ENCODE results near the gene IGF2BP3. TPM values are rescaled to one million over a fixed set of nuclear protein-coding genes. Genes with fewer than 3 reads are reported as not detected.

Gene IGF2BP3
- total RNA-seq, 1 donor from 2014 or later, result 44.0 TPM

GRCh38 chr7:23373151-23374004 is 96.9 kb downstream of the IGF2BP3 start:
- H3K4me3 ChIP-seq (ENCODE audit: low read depth, low read length), result no peak overlapping the region
- DNase-seq (ENCODE audit: low read depth), result no peak
- TF ChIP-seq CTCF (IDR thresholded peaks at IDR 0.05; ENCODE audit: insufficient read depth, low read length, poor library complexity, severe bottlenecking), result no peak

GRCh38 chr7:23372611-23373010 is 97.7 kb downstream of the IGF2BP3 start:
- no peaks in the 10 kb centered on the region for H3K27me3 ChIP-seq (ENCODE audit: control insufficient read depth, insufficient read depth, low read length)
- no peak for DNase-seq (ENCODE audit: low read depth)
- H3K36me3 ChIP-seq (ENCODE audit: control insufficient read depth, insufficient read depth, low read length), result no peaks in the 10 kb centered on the region
- TF ChIP-seq CTCF (IDR thresholded peaks at IDR 0.05; ENCODE audit: insufficient read depth, low read length, poor library complexity, severe bottlenecking), result no peak
- no peak overlapping the region for H3K4me3 ChIP-seq (ENCODE audit: low read depth, low read length)

More at GRCh38 chr7:23373151-23374004, 96.9 kb downstream of the IGF2BP3 start:
- H3K36me3 ChIP-seq (ENCODE audit: control insufficient read depth, insufficient read depth, low read length), result no peaks in the 10 kb centered on the region
- H3K27me3 ChIP-seq (ENCODE audit: control insufficient read depth, insufficient read depth, low read length), result no peaks in the 10 kb centered on the region

GRCh38 chr7:23371654-23372053 is 98.6 kb downstream of the IGF2BP3 start:
- Histone ChIP-seq H3K36me3 (ENCODE audit: control insufficient read depth, insufficient read depth, low read length) (no peaks in the 10 kb centered on the region), H3K4me3 (ENCODE audit: low read depth, low read length) (no peak overlapping the region), H3K27me3 (ENCODE audit: control insufficient read depth, insufficient read depth, low read length) (no peaks in the 10 kb centered on the region)
- TF ChIP-seq CTCF (IDR thresholded peaks at IDR 0.05; ENCODE audit: insufficient read depth, low read length, poor library complexity, severe bottlenecking), result no peak
- DNase-seq (ENCODE audit: low read depth), result no peak

- TF ChIP-seq CTCF (IDR thresholded peaks at IDR 0.05; ENCODE audit: insufficient read depth, low read length, poor library complexity, severe bottlenecking), result no peak
- no peaks in the 10 kb centered on the region for H3K27me3 ChIP-seq (ENCODE audit: control insufficient read depth, insufficient read depth, low read length)
- H3K36me3 ChIP-seq (ENCODE audit: control insufficient read depth, insufficient read depth, low read length), result no peaks in the 10 kb centered on the region
- DNase-seq (ENCODE audit: low read depth), result no peak
- H3K4me3 ChIP-seq (ENCODE audit: low read depth, low read length), result no peak overlapping the region
These were observed 100.4 kb downstream of the IGF2BP3 start for GRCh38 chr7:23369695-23370404.

GRCh38 chr7:23369100-23369499 is 101.2 kb downstream of the IGF2BP3 start:
- Histone ChIP-seq H3K4me3 (ENCODE audit: low read depth, low read length) (no peak overlapping the region), H3K36me3 (ENCODE audit: control insufficient read depth, insufficient read depth, low read length) (no peaks in the 10 kb centered on the region), H3K27me3 (ENCODE audit: control insufficient read depth, insufficient read depth, low read length) (no peaks in the 10 kb centered on the region)
- no peak for DNase-seq (ENCODE audit: low read depth)
- no peak for TF ChIP-seq CTCF (IDR thresholded peaks at IDR 0.05; ENCODE audit: insufficient read depth, low read length, poor library complexity, severe bottlenecking)

Data from kidney epithelial cell (primary cell).